GM12874 (cell line): ENCODE measurements around the gene DENND1B.

Source experiments
- TF ChIP-seq, protein P1 (sequence below): IDR thresholded peaks from 2 replicates; pipeline ENCODE4 v1.5.1; 2011; ENCODE audit warnings: low read depth, mild to moderate bottlenecking, control low read depth, low read length, moderate library complexity; ENCODE audit not compliant: insufficient read depth

DENND1B gene

GRCh38 chr1:197677313-197677712 is 98.0 kb downstream of the DENND1B start:
- TF ChIP-seq, protein P1, sequence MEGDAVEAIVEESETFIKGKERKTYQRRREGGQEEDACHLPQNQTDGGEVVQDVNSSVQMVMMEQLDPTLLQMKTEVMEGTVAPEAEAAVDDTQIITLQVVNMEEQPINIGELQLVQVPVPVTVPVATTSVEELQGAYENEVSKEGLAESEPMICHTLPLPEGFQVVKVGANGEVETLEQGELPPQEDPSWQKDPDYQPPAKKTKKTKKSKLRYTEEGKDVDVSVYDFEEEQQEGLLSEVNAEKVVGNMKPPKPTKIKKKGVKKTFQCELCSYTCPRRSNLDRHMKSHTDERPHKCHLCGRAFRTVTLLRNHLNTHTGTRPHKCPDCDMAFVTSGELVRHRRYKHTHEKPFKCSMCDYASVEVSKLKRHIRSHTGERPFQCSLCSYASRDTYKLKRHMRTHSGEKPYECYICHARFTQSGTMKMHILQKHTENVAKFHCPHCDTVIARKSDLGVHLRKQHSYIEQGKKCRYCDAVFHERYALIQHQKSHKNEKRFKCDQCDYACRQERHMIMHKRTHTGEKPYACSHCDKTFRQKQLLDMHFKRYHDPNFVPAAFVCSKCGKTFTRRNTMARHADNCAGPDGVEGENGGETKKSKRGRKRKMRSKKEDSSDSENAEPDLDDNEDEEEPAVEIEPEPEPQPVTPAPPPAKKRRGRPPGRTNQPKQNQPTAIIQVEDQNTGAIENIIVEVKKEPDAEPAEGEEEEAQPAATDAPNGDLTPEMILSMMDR = no peak

GRCh38 chr1:197675583-197676208 is 99.6 kb downstream of the DENND1B start:
- TF ChIP-seq, protein P1 = no peak

DNA sequence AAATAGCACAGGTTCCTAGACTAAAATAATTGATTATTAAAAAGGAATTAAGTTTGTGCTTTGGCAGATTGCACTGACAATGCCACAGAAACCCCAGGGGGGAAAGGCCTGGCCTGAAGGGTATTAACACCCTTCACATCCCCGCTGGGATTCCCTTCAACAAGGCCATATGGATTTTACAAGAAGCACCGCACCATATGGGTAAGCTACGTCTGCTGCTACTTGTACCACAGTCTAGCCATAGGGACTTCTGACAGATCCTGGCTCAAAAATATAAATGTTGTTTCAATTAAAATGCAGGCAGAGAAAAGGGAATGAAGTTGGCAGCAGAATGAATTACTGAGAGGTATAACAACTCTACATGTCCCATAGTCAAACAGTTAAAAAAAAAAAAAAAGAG is 101.0 kb downstream of the DENND1B start:
- TF ChIP-seq, protein P1 = no peak

- TF ChIP-seq, protein P1 = no peak
These were observed 102.0 kb downstream of the DENND1B start for GRCh38 chr1:197673292-197673691.

- TF ChIP-seq, protein P1 = no peak
These were observed 102.9 kb downstream of the DENND1B start for GRCh38 chr1:197672347-197672746.

GRCh38 chr1:197671920-197672319 is 103.4 kb downstream of the DENND1B start:
- TF ChIP-seq, protein P1 = no peak

- TF ChIP-seq, protein P1 = no peak
These were observed 104.1 kb downstream of the DENND1B start for GRCh38 chr1:197671140-197671539.
